AG09319 (cell line): ENCODE data around the gene WDR90.
A peak's percentile ranks its signal among the peaks of the same experiment; 100 is the strongest.

Source experiments
- DNase-seq: peaks from one replicate; pipeline ENCODE4 v3.0.0-alpha.2; 2010; ENCODE audit warnings: low read depth; ENCODE audit errors: extremely low read depth
- CTCF ChIP-seq: IDR thresholded peaks from 2 replicates; pipeline ENCODE4 v1.5.1; 2011; ENCODE audit warnings: low read depth, mild to moderate bottlenecking, inconsistent platforms, low read length, moderate library complexity

Gene WDR90

DNA sequence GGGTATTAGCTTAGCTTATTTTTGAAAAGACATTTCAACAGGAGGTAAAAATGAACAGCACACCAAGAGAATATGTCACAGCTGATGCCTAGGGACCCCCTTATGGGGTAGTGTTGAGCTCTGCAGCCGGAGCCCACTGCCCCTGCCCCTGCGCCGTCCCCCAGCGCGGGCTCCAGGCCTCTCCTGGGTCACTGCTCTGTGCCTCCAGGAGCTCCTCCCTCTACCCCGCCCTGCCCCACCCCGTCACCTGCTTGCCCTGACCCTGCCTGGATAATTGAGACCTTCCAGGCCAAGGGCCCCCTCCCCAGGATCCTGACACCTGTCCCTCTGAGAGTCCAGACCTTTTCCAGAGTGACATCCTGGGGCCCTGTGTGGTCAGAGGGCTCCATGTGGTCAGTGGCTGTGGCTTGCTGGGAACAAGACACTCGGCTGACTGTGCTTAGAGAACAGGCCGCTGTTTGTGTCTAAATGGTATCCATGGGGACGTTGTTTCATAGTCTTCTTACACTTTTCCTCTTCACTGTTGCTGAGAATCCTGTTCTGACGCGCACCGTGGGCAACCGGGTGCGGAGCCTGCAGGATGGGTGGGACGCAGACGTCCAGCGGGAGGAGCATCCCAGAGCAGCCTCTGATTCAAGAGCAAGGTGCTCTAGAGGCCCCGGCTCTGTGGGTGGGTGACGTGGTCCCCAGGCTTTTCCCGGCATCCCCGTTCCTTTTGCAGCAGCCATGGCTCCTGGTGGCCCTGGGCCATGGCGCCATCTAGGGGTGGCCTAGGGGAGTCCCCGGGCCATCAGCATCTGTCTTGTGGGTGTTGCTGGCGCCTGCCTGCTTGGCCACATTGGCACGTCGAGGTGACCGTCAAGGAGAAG lies 38.4 kb upstream of the WDR90 start:
- no peak for DNase-seq
- peak; percentile 22 for TF ChIP-seq CTCF

DNA sequence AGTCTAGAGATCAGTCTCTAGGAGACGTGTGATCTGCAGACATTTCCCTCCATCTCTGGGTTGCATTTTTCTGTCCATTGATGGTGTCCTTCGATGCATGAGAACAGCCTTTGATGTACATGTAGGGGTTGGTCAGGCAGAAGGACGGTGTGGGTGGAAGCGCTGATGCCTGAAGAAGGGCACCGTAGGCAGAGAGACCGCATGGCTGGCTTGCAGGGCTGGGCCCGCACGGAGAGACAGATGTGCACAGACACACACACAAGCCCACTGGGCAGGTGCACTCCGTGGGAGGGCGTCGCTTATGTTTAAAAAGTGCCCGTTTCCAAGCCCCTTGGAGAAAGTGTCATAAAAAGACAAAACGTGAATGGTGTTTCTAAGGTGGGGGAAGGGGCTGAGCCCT lies 34.0 kb upstream of the WDR90 start:
- no peak for TF ChIP-seq CTCF
- DNase-seq: no peak

- no peak for DNase-seq
These were observed 32.2 kb upstream of the WDR90 start for GRCh38 chr16:616733-617586.

GRCh38 chr16:617855-618254 lies 31.3 kb upstream of the WDR90 start:
- TF ChIP-seq CTCF: no peak
- no peak for DNase-seq

More at GRCh38 chr16:616733-617586, 32.2 kb upstream of the WDR90 start:
- TF ChIP-seq CTCF: no peak

DNA sequence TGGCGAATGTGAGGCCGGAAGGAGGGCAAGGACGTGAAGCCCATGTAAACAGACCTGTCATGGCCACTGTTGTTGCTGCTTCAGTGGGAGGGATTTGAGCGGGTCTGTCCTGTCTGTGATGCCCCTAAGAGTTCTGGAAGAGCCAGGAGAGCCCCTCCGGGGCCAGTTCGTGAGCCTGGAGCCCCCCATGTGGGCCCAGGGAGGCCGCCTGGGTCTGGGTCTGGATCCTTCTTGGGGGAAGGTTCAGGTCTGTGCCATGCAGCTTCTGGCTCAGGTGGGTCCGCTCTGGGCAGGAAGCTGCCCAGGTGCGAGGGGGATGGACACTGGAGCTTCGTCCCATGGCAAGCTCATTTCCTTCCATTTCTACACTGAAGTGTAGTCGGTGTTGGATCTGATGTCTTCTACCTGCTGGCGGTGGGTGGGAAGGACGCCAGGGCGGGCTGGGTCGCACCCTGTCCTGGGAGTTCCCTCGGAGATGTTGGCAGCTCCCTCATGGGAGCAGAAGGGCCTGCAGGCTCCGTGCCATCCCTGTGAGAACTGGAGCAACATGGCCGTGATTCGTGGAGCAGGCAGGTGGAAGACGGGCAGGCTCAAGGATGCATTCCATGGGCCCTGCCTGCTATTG lies 29.6 kb upstream of the WDR90 start:
- DNase-seq: no peak
- TF ChIP-seq CTCF: no peak

GRCh38 chr16:620700-621525 lies 28.3 kb upstream of the WDR90 start:
- no peak for TF ChIP-seq CTCF
- DNase-seq: no peak
